NCI-H2107 treated with DMSO at 0.1 percent for 48 hours (cell line): ENCODE data around the gene POU2F1.
"Not testable (repeated sequence)": the region's sequence is repeated elsewhere in the genome, so short reads cannot be mapped to it uniquely, and the experiment has no call there.

Experiments used
- DNase-seq: peaks from one replicate; lab custom pipeline; 2025; ENCODE audit not compliant: unreplicated experiment; lab: John Stamatoyannopoulos, UW

The POU2F1 gene

GRCh38 chr1:167305706-167306277 lies 85.1 kb downstream of the POU2F1 start:
- no peak for DNase-seq

DNA sequence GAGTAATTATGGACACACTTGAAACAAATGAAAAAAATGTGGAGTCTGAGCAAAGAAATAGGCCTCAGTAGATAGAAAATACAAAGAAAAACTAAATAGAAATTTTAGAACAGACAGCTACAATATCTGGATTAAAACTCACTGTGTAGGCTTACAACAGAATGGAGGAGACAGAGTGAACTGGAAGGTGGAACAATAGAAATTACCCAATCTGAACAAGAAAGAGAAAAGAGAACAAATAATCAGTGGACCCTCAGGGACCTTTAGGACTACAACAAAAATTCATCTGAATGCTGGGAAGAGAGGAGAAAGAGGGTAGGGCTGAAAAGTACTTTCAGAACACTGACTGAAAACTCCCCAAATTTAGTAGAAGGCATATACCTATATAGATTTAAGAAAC lies 90.0 kb downstream of the POU2F1 start:
- no peak for DNase-seq

- no peak for DNase-seq
Observed at GRCh38 chr1:167312871-167313270, 92.2 kb downstream of the POU2F1 start.

- no peak for DNase-seq
Observed at GRCh38 chr1:167314671-167315070, 94.0 kb downstream of the POU2F1 start.

DNA sequence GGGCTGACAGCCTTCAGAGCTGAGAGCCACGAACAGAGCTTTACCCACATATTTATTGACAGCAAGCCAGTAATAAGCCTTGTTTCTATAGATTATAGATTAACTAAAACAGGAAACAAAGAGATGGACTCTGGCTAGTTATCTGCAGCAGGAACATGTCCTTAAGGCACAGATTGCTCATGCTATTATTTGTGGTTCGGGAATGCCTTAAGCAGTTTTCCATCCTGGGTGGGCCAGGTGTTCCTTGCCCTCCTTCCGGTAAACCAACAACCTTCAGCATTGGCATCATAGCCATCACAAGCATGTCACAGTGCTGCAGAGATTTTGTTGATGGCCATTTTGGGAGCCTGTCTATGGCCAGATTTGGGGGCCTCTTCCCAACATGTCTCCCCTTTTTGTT lies 96.8 kb downstream of the POU2F1 start:
- DNase-seq = no peak

DNA sequence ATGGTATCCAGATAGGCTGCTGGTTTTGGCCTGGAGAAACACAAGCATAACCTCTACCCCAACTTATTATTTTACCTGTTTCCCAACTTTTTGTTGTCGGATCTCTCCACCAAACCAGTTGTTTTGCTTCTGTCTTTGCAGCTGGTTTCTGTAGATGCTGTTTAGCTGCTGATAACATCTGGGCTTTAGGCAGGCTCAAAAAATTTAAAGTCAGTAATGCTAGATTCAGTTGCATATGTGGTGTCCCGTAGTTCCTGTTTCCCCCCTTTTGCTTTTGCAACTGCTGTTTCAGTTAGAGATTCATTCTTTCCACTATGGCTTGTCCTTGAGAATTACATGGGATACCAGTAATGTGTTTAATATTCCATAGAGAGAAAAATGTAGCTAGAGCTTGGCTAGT lies 98.5 kb downstream of the POU2F1 start:
- DNase-seq = not testable (repeated sequence)

- DNase-seq = no peak
Observed at GRCh38 chr1:167322483-167322882, 101.8 kb downstream of the POU2F1 start.

DNA sequence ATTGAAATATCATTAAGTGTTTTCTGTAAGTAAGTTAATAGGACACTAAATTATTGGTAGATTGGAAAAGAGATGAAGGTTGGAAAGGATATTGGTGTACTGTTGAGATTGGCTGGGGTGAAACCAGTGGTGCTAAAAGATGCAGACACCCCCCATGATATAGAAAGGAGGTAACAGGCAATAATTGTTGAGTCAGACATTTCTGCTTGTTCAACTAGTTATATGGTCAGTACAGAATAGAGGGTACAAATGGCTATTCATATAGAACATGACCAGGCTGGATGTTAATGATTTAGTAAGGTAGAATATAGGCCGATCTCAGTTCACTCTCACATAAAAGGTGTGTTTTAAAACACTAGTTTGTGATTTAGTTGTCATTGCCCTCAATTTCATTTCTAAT lies 104.5 kb downstream of the POU2F1 start:
- no peak for DNase-seq

DNA sequence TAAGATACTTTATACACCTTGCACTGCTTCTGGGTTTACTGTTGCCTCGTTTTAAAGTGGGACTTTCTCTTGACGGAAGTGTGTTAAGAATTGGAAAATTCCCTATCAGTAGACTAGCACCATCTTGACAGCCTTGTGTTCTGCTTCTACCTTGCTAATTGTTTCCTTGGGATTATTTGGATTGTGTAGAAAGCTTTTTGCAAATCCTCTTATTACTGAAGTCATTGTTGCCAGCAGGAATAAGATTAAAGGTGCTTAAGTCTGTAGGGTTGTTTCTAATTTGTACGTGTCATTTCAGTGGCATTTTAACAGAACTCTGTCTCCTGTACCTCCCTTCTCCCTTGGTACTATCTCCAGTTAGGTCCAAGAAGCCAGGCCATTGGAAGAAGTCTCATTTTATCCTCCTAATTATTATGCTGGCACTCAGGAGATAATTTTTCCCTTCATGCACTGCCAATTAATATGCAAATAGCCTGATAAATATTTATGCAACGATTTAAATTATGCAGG lies 107.7 kb downstream of the POU2F1 start:
- no peak for DNase-seq

DNA sequence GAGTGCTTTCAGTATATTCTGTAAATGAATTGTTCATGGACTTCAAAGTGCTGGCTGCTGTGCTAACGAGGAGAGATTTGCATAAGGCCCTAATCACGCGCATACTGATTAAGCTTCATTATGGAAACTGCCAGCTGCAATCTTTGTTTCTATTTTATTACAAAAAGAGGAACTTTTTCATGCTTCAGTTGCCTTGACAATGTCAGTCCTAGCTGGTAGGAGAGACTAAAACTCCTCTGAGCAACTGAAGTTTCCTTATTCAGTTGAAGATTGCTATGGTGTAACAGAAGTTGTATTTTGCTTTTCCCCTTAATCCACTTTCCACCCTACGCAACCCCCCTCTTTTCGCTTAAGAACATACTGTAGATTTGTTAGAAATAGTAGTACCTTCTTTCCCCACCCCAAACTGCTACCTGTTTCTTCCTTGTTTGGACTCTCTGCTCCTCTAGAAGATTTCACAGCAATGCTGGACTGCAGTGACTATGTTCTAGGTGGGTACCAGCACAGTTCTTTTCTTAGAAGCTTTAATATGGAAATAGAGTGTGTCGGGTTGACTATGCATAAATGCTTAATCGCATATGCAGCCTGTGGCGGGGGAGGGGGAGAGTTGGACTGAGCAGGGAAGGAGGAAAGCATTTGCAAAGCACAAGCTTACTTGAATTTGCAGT lies 108.3 kb downstream of the POU2F1 start:
- no peak for DNase-seq

DNA sequence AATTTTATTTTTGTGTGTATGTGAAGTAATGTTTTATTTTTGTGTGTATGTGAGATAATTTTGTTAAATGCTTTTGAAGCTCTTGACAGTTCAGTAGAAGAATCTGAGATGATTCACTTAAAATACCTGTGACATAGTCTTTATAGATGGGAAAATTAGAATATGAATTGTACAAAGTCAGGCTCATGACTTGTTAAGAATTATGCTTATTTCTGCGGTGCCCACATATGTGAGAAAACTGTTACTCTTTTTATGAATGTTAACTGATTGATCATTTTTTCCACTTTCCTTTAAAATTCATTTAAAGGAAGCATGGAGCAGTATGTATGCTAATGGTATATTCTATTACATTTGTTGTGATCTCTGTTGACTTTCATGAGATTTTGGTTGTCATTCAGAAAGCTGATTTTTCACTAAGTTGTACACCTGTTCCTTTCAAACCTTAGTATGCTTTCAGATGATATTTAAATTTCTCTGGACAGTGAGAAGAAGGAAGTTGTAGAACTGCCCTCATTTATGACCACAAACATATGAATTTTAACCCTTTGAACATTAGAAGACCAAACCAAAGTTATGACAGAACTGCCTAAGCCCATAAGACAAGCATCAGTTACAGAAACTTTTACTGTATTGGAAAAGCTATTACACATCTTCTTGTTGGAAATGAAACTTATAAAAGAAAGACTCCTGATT lies 110.1 kb downstream of the POU2F1 start:
- DNase-seq = no peak

- DNase-seq = no peak
Observed at GRCh38 chr1:167331650-167332049, 111.0 kb downstream of the POU2F1 start.

DNA sequence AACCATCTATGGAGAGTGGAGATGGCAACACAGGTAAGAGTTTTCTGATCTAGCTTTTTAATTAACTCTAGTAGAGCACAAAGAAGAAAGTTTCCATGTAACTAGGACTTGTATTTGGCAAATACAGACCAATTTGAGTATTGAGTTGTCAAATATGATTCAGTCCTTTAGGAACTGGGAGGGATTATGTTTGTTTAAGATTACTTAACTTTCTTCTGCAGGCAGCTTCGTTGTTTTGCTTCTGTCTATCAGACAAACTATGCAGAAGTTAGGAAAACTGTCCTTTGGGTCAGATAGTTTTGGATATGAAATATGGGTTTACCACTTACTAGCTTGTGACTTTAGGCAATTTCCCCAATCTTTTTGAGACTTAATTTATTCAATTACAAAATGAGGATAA lies 111.8 kb downstream of the POU2F1 start:
- DNase-seq = no peak

DNA sequence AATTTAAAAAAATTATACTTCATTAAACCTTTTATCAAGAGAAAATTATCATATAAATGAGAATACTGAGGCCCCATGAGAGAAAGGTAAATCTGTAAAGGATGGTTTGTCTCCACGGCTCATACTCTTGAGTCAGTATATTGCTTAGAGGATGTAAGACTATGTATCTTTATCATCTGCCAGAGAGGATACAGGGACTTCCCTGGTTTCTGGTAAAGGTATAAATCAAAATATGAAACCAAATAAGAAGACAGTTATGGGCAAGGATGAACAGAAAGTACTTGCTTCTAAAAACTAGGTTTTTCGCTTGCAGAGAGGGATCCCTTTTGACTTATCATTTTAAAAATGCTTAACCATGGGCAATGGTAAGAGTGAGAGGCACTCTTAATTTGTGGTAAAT lies 112.4 kb downstream of the POU2F1 start:
- no peak for DNase-seq

GRCh38 chr1:167333703-167334102 lies 113.0 kb downstream of the POU2F1 start:
- no peak for DNase-seq

GRCh38 chr1:167339405-167339804 lies 118.7 kb downstream of the POU2F1 start:
- DNase-seq = no peak

DNA sequence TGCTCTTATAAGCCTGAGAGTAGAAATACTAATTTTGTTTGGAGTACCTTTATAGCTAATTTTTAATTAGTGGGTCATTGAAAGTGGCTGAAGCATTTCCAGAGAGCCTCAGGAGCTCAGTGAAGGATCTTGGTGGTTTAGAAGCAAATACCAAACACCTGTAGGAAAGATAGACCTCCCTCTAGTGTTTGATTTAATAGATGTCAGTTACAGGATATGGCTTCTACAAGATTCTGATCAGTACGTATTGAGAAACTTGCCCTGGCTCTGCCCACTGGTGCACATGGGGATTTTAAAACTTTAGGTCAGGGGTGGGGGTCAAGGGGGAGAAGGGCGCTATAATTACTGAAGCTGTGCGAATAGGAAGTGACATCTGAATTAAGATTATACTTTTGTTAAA lies 122.2 kb downstream of the POU2F1 start:
- peak; percentile 6 for DNase-seq

DNA sequence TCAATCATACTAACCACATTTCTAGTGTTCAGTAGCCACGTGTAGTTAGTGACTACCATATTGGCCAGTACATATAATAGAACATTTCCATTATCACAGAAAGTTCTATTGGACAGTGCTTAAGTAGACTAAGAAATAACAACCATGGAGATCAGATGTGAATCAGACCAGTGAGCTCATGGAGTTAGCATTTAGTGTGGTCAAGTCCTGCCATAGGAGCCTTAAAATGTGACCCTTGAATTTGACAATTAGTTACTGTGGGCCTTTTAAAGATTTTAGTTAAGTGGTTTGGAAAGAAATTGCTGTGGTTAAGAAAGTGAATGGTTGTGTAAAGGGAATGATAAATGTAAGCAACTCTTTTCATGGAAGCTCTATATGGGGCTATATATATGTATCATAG lies 123.4 kb downstream of the POU2F1 start:
- DNase-seq = no peak

- DNase-seq = no peak
Observed at GRCh38 chr1:167344615-167345385, 124.1 kb downstream of the POU2F1 start.

GRCh38 chr1:167345386-167345733 lies 124.7 kb downstream of the POU2F1 start:
- no peak for DNase-seq

- no peak for DNase-seq
Observed at GRCh38 chr1:167357305-167357704, 136.6 kb downstream of the POU2F1 start.

GRCh38 chr1:167359295-167359694 lies 138.6 kb downstream of the POU2F1 start:
- no peak for DNase-seq
